ENCODE data around the gene ZNF460. TPM values are rescaled to one million over a fixed set of nuclear protein-coding genes. Genes with fewer than 3 reads are reported as not detected.

Gene ZNF460
- total and polyA plus RNA-seq, 2 of the 13 experiments (the other 11 are each of a cell fraction or from before 2014, with no cell fraction given) = 14.5 to 44.8 TPM

- TF ChIP-seq ZNF646 (CRISPR knock-in tag; IDR thresholded peaks at IDR 0.05) (no peak), ZNF580 (CRISPR knock-in tag; IDR thresholded peaks at IDR 0.05; ENCODE audit: borderline replicate concordance, low read depth) (0 out of 2 replicates have a peak, but pooled peaks have one; percentile 19), ZNF605 (CRISPR knock-in tag; IDR thresholded peaks at IDR 0.05) (peak; percentile 56), SP5 (CRISPR knock-in tag; IDR thresholded peaks at IDR 0.05; ENCODE audit: borderline replicate concordance, low read depth) (no peak; the same call in 1 of the 2 replicates), RBFOX2 (IDR thresholded peaks at IDR 0.05; ENCODE audit: low read depth, low read length) (peak; percentile 95), MYC (CRISPR knock-in tag; IDR thresholded peaks at IDR 0.05; ENCODE audit: borderline replicate concordance) (no peak; the same call in 1 of the 2 replicates), CCDC6 (CRISPR knock-in tag; IDR thresholded peaks at IDR 0.05) (no peak; the same call in 1 of the 2 replicates), ZNF3 (CRISPR knock-in tag; IDR thresholded peaks at IDR 0.05) (peak; percentile 73; the same call in 1 of the 2 replicates), ZNF414 (CRISPR knock-in tag; IDR thresholded peaks at IDR 0.05) (peak; percentile 94), NR2F1 (CRISPR knock-in tag; IDR thresholded peaks at IDR 0.05) (no peak), HMGXB3 (CRISPR knock-in tag; IDR thresholded peaks at IDR 0.05; ENCODE audit: borderline replicate concordance) (peak; percentile 92), RFXANK (CRISPR knock-in tag; IDR thresholded peaks at IDR 0.05) (no peak)
Observed at GRCh38 chr19:57280165-57280961, at the start of gene ZNF460 (continued).
